Endothelial cell of umbilical vein (primary cell): Measurements from ENCODE around the gene ZNF385D.

ENCODE experiments used
- TF ChIP-seq, protein P1 (sequence below), 2 donors: IDR thresholded peaks; 1 replicate in 1 of 2; 2 replicates in 1 of 2; pipeline ENCODE4 v1.5.1; 2011; ENCODE audit warnings: low read length in 2 of 2, mild to moderate bottlenecking in 2 of 2, moderate library complexity in 2 of 2, control low read depth in 1 of 2, inconsistent platforms in 1 of 2, low read depth in 1 of 2; ENCODE audit not compliant: insufficient read depth in 1 of 2; ENCODE audit errors: extremely low read depth in 1 of 2
- TF ChIP-seq, protein P2 (sequence below): IDR thresholded peaks from 2 replicates; pipeline ENCODE4 v1.6.1; 2011; ENCODE audit not compliant: insufficient read depth, insufficient read length

DNA sequence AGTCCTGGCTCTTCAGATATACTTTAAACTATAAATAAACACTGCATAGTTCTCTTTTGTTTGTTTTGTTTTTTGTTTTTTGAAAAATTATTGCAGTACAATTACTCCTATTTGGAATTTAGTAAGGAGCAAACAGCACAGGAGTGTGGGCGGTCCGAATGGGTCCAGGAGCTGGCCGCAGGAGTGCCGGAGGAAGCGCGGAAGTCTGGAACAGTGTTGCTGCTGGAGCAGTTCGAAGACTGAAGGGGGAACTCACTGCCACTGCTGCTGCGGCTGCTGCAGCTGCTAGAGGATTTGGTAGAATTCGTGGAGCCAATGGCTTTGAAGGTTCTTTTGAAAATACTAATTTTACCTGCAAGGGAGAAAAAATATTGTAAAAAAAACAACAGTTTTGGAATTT lies 329.9 kb downstream of the ZNF385D start:
- TF ChIP-seq, protein P1, sequence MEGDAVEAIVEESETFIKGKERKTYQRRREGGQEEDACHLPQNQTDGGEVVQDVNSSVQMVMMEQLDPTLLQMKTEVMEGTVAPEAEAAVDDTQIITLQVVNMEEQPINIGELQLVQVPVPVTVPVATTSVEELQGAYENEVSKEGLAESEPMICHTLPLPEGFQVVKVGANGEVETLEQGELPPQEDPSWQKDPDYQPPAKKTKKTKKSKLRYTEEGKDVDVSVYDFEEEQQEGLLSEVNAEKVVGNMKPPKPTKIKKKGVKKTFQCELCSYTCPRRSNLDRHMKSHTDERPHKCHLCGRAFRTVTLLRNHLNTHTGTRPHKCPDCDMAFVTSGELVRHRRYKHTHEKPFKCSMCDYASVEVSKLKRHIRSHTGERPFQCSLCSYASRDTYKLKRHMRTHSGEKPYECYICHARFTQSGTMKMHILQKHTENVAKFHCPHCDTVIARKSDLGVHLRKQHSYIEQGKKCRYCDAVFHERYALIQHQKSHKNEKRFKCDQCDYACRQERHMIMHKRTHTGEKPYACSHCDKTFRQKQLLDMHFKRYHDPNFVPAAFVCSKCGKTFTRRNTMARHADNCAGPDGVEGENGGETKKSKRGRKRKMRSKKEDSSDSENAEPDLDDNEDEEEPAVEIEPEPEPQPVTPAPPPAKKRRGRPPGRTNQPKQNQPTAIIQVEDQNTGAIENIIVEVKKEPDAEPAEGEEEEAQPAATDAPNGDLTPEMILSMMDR (IDR thresholded peaks at IDR 0.05; ENCODE audit: extremely low read depth in 1 of 2, insufficient read depth in 1 of 2, low read depth in 1 of 2, low read length in 2 of 2): no peak
- TF ChIP-seq, protein P2, sequence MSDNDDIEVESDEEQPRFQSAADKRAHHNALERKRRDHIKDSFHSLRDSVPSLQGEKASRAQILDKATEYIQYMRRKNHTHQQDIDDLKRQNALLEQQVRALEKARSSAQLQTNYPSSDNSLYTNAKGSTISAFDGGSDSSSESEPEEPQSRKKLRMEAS: no peak
